NCI-H526 (cell line): Measurements from ENCODE around the gene ADSL.
A peak's percentile ranks its signal among the peaks of the same experiment; 100 is the strongest.

Source experiments
- DNase-seq, 2 experiments: peaks; one replicate each; lab custom pipeline; 2025; lab: John Stamatoyannopoulos, UW

The ADSL gene

GRCh38 chr22:40418366-40419201 is 72.3 kb downstream of the ADSL start:
- no peak for DNase-seq

- DNase-seq: no peak
These were observed 73.4 kb downstream of the ADSL start for GRCh38 chr22:40419718-40420117.

DNA sequence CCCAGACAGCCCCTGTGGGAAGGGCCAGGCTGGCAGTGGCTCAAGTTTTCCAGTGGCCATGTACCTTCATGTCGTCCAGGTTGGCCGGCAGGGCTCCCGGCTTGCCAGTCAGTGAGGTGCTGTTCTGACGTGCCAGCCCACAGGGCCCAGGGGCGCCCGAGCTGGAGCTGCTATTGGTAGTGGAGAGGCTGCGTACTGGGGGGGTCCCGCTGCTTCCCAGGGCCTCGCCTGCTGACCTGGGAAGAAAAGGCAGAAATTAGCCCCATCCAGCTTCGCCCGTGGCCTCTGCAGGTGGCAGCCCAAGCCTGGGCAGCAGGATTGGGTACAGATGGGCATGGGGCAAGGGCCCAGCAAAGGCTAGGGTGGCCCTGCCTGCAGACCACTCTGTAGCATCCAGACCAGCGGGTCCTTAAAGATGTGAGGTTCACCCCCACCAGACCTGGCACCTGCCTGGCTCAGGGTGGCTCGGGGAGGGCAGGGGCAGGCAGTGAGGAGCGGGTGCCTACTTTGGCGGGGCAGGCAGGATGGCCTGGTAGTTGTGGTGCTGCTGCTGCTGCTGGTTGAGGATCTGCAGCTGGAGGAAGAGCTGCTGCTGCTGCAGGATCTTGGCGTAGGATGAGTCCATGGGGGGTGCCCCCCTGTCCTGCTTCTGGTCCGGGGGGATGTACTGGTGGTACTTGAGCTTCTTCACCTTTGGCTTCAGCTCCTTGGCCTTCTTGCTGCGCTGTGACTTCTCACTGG is 74.2 kb downstream of the ADSL start:
- no peak for DNase-seq

- no peak for DNase-seq
These were observed 74.7 kb downstream of the ADSL start for GRCh38 chr22:40421082-40421350.

DNA sequence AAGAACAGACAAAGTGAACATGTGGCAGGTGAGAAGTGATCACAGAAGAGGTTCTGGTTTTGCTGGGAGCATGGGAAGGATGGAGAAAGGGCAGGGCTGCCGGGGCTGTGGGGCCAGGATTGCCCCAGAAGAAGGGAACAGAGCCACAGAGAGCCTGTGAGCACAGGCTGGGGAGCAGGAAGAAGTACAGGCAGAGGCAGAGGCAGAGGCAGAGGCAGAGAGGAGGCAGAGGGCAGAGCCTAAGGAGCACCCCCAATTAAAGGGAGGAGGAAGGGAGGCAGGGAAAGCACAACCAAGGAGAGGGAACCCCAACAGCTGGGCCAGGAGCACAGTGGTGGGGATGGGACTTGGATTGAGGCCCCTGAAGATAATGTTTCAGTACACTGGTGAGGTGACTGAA is 75.6 kb downstream of the ADSL start:
- DNase-seq: no peak

DNA sequence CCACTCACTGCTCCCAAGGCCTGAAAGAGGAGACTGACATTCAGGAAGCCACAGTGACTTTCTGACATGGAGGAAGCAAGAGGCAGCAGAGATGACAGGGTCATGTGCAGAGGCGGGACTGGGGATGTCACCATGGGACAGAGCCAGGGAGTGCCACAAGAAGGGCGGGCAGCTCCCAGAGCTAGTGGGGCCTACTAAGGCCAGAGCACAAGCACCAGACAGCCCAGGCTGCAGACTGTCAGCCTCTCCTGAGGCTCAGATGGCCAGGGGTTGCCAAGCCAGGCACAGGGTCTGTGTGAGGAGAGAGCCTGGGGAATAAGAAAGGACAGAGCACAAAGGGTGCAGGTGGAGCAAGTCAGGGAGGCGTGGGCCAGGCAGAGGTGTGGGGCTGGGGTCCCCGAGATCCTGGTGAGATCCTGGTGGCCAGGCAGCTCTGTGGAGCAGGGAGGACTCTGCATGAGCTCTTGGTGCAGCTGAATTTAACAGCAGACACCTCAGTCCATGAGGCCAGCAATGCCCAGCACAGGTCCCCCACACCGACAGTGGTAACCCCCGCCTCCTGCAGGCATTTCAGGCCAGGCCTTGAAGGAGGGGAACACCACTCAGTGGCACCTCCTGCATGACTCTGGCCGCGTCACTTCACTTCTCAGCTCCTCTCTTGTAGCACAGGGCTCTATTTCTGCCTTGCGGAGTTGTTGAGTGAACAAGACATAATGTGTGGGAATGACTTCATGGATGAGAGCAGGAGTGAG is 76.4 kb downstream of the ADSL start:
- DNase-seq: no peak

- DNase-seq: no peak
These were observed 77.0 kb downstream of the ADSL start for GRCh38 chr22:40423310-40423688.

DNA sequence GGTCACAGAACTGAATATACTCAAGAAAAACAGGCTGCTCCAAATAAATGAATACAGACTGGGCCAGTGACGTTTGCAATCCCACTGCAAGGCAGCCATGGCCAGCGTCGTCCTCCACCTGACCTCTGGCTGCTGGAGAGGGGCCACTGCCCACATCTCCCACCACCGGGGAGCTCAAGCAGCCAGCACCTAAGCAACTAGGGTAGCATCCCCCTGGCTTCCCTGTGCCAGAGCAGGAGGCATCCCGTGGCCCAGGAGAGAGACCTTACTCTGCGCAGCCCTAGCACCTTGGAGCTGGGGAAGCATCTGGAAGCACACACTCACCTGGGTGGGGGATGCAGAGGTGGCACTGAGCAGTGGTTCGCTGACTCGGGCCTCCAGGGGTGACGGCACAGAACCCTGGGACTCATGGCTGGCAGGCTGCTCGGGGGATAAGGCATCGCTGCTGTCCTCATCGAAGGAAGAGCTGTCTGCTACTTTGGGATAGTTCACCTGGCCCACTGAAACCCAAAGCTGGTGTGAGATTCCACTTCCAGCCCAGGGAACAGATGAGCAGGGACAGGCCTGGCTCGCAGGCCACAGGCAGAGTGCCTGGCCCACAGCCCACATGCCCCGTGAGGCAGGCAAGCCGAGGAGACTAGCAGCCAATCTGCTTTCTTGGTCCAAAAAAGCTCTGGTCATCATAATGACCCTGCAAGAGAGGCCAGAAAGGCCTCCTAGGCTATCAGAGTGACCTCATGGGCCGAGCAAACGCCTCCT is 77.8 kb downstream of the ADSL start:
- DNase-seq: no peak

- DNase-seq: no peak
These were observed 78.8 kb downstream of the ADSL start for GRCh38 chr22:40425082-40425481.

DNA sequence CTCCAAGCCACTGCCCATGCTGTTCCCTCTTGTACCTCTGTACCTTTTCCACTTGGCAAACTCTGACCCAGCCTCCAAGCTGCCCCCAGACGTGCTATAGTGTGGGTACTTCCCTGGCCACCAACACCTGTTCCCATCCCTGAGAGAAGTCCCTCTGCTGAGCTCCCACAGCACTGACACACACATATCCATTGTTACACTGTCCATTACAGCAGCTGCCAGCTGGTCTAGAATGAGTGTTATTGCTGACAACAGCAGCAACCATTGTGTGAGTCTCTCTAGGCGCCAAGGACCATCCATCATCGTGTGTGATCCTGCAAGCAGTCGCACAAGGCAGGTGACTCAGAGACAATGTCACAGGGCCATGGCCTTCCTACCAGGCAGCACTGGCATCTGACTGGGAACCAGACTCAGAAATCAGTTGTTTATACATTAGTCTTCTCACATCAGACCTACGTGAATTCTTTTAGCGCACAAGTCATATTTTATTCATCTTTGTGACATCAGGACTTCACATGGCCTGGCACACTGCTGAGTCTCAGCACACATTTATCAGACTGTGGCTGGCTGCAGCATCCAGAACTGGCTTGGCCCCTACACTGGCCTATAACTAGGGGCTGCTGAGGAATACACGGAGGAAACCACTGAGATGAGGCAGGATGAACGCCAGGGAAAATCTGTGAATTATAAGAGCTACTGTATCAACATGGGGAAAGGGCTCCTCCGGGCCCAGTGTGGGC is 80.5 kb downstream of the ADSL start:
- no peak for DNase-seq

GRCh38 chr22:40428796-40429195 is 82.5 kb downstream of the ADSL start:
- no peak for DNase-seq

- no peak for DNase-seq
These were observed 83.2 kb downstream of the ADSL start for GRCh38 chr22:40429481-40429880.

- no peak for DNase-seq
These were observed 84.7 kb downstream of the ADSL start for GRCh38 chr22:40430991-40431390.

DNA sequence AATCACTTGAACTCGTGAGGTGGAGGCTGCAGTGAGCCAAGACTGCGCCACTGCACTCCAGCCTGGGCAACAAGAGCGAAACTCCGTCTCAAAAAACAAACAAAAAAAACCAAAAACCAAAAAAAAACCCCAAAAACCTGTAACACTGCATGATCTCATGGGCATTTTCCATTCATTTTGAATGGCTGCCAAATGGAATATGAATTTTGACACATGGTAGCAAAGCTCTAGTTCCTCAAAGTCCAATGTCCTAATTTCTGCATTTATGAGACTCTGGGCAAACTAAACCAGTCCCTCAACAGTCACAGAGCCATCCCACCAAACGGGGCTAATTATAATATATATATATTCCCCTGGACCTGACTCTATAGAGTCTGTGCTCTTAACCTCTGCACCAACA is 85.9 kb downstream of the ADSL start:
- DNase-seq: no peak

- no peak for DNase-seq
These were observed 86.3 kb downstream of the ADSL start for GRCh38 chr22:40432625-40433024.

GRCh38 chr22:40433416-40434090 is 87.3 kb downstream of the ADSL start:
- no peak for DNase-seq

DNA sequence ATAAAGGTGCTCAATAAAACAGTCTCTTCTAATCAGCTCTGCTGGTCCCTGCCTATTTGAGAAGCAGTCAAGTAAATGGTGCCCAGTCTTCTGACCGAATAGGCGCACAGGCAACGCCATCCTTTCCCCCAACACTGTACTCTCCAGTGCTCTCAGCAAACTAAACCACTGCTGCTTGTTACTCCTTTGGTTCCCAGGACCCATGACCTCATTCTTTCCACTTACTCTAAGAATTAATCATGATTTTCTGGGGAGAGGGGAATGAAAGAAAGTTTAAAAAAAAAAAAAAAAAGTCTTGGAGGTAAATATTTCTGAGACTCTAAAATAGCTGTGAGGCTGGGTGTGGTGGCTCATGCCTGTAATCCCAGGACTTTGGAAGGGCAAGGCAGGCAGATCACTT is 87.8 kb downstream of the ADSL start:
- DNase-seq: no peak

GRCh38 chr22:40434745-40435144 is 88.4 kb downstream of the ADSL start:
- no peak for DNase-seq

GRCh38 chr22:40436505-40437431 is 90.5 kb downstream of the ADSL start:
- DNase-seq: peak; percentile 6 to 53
